ENCODE data around the gene HNRNPLL.

Gene HNRNPLL

DNA sequence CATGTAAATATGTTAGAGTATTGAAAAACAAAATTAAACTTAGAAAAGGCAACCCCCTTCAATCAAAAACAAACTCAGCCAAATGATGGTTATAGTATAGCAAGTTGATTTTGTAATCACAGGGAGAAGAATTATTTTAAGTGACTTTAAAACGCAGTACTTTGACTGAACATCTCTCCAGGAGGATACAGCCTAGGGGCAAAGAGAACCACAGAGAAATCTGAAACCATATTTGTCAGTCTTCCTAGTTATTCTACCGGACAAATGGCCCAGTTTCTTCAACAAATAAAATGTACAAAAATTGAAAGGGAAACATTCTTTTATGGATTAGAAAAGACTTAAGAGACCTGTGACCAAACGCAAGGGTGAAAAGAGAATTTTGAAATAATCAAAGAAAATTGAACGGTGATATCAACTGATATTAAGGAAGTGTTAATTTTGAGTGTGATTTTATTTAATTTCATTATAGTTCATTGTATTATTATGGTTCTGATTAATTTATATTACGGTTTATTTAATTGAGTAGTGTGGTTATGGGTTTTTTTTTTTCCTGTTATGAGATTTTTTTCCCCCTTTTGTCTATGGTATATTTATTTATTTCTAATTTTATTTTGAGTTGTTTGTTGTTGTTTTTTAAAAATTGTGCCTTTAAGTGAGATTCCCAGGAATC lies 75.3 kb downstream of the HNRNPLL start:
- Histone ChIP-seq H3K27ac (peak overlapping the region in 1 of 2 donors; percentile 52), H3K4me3 (peak overlapping the region; percentile 73)
- TF ChIP-seq, protein P1, sequence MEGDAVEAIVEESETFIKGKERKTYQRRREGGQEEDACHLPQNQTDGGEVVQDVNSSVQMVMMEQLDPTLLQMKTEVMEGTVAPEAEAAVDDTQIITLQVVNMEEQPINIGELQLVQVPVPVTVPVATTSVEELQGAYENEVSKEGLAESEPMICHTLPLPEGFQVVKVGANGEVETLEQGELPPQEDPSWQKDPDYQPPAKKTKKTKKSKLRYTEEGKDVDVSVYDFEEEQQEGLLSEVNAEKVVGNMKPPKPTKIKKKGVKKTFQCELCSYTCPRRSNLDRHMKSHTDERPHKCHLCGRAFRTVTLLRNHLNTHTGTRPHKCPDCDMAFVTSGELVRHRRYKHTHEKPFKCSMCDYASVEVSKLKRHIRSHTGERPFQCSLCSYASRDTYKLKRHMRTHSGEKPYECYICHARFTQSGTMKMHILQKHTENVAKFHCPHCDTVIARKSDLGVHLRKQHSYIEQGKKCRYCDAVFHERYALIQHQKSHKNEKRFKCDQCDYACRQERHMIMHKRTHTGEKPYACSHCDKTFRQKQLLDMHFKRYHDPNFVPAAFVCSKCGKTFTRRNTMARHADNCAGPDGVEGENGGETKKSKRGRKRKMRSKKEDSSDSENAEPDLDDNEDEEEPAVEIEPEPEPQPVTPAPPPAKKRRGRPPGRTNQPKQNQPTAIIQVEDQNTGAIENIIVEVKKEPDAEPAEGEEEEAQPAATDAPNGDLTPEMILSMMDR (IDR thresholded peaks at IDR 0.05), result no peak
- DNase-seq (ENCODE audit: low spot score), result no peak

DNA sequence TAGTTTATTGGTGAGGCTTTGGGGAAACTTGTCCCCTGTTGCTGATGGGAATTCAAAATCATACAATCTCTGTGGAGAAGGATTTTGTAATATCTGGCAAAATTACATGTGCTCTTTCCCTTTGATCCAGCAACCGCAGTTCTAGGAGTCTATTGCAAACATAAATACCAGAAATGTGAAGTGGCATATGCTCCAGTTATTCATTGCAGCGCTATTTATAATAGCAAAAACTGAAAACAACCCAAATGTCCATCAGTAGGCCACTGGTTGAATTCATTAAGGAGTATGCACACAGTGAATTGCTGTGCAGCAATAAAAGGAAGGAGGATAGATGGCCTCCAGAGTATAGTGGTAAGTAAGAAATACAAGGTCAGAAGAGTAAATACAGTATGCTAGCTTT lies 76.5 kb downstream of the HNRNPLL start:
- Histone ChIP-seq H3K27ac (no peak overlapping the region), H3K4me3 (no peak overlapping the region)
- TF ChIP-seq, protein P1 (IDR thresholded peaks at IDR 0.05), result no peak
- DNase-seq (ENCODE audit: low spot score), result no peak

DNA sequence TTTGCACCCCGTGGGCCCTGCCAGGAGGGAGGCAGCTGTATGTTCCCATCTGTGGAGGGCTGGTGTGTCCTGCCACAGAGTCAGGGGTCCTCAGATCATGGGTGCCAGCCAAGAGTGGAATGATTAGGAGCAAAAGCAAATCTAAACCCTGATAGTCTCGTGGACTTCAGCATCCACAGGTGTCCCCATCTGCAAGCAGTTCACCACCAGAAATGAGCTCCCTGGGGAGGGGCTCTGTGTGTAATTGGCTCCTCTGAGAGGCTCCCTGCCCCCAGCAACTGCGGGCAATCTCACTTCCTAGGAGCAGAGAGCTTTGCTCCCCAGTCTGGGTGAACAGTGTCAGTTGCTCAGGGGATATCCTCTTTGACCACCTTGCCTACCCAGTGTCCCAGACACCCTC lies 78.1 kb downstream of the HNRNPLL start:
- TF ChIP-seq, protein P1 (IDR thresholded peaks at IDR 0.05), result no peak
- no peak overlapping the region for H3K4me3 ChIP-seq
- DNase-seq (ENCODE audit: low spot score), result no peak
- H3K27ac ChIP-seq, result no peak overlapping the region

DNA sequence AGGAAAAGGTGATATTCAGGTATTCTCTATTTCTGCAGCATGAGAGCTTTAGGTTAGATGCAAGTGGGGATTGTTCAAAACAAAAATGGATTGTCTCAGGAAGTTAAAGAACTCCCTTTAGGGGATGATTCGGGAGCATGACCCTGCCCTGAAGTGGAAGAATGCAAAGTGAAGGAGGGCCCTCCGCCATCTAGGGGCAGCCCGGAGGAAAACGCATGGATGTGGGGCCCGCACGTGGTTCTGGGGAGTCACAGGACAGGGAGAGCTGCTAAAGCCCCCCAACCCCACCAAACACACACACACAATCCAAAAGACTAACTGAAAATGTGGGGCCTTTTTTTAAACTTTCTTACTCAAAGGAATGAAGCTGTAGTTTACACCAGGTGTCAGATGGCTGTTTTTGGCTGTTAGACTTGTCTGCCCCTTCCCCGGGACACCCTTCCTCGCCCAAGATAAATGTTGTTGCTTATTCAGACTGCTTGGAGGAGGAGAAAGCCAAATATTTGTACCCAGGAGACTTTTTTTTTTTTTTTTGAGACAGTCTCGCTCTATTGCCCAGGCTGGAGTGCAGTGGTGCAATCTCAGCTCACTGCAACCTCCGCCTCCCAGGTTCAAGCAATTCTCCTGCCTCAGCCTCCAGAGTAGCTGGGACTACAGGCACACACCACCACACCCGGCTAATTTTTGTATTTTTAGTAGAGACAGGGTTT lies 78.8 kb downstream of the HNRNPLL start:
- TF ChIP-seq, protein P1 (IDR thresholded peaks at IDR 0.05), result no peak
- no peak for DNase-seq (ENCODE audit: low spot score)
- Histone ChIP-seq H3K4me3 (no peak overlapping the region), H3K27ac (no peak overlapping the region)

DNA sequence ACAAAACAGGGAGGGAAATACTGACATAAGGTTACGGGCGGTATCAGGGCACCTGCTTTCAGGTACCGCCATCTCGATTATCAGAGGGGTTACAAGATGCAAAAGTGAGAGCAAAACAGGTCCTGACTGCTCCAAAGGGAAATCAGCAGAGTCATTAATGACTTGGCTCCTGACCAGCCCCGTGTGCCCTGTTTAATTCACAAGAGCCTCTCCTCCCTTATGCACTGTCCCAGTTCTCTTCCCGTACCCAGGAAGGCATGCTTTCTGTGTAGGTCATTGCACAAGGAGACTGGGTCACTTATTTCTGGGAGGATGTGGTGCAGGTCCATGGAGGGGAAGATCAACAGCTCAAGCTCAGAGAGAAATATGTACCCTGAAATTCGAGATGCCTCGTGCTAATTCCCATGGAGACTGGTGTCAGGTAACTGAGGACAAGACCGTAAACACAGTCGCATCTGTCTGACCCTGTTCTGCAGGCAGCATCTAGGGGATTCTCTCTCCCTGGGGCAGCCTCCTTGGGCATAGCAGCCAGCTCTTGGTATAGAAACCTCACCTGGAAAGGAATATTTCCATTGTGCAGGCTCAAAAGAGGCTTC lies 79.9 kb downstream of the HNRNPLL start:
- Histone ChIP-seq H3K27ac (no peak overlapping the region), H3K4me3 (no peak overlapping the region)
- DNase-seq (ENCODE audit: low spot score), result no peak
- TF ChIP-seq, protein P1 (IDR thresholded peaks at IDR 0.05), result no peak

DNA sequence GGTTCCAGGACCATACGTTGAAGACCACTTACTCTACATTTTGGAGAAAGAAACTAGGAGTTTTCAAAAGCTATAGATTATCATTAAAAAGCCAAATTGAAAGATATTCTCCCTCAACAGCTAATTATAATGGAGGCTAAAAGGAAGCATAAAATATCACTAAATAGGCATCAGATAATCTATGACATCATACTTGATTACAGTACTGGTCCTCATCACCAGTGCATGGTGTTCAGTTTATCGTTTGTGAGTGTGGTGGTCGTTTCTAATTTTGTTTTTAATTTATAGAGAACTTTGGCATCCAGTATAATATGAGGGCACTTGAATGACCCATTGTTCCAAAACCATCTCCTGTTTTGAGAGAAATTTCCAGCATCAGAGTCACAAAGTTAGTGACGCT lies 80.9 kb downstream of the HNRNPLL start:
- Histone ChIP-seq H3K27ac (no peak overlapping the region), H3K4me3 (no peak overlapping the region)
- TF ChIP-seq, protein P1 (IDR thresholded peaks at IDR 0.05), result no peak
- DNase-seq (ENCODE audit: low spot score), result no peak
